HG02938 (cell line): ENCODE results near the gene CLIC6.

Experiments
- ATAC-seq: cut with Tn5 transposase; IDR thresholded peaks from one replicate; pipeline ENCODE4 v1.9.1; 2021; ENCODE audit warnings: mild to moderate bottlenecking, moderate library complexity; ENCODE audit not compliant: unreplicated experiment

The CLIC6 gene

GRCh38 chr21:34668803-34669148, at the start of gene CLIC6:
Gene CLIC6 (plus strand): TSS chr21:34668994. CDS start chr21:34669389, 395 bp downstream.
- no peak for ATAC-seq

DNA sequence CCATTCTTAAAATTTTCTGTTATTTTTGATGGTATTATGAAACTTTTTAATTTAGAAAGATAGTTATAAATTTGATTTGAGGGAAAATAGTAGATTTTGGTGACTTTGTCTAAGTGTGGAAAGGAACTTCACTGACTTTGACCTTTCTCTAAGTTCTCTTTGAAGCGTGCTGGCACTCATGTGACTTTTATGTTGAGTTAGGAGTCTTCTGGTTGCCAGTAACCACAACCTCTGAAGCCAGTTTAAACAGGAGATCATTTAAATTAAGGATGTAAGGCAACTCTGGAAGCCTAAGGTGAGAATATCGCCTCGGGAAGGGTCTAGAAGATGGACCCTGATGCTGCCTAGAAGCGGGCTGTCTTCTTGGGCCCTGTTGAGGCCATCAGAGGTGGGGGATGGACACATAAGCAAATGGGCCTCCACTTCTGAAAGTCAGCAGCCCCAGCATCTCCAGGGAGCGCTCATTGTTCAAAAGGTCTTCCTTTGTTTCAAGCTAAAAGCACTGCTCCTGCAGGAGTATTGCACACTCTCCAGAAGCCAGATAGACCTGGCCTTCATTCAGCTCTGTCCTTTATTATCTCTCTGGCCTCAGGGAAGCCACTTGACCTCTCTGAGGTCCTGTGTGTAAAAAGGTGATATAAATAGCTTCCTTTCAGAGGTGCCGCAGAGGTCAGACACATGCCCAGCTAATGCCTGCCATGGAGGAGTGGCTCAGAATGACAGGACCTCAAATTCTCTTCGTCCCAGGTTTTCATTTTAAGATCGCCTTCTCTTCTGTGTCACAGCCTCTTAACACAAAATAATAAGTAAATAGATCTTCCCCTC, 48.7 kb upstream of the CLIC6 start:
- no peak for ATAC-seq

GRCh38 chr21:34621434-34622350, 47.1 kb upstream of the CLIC6 start:
- no peak for ATAC-seq

- ATAC-seq: no peak
These were observed 45.3 kb upstream of the CLIC6 start for GRCh38 chr21:34623516-34623915.

GRCh38 chr21:34625030-34625593, 43.7 kb upstream of the CLIC6 start:
- ATAC-seq: no peak

GRCh38 chr21:34626131-34626530, 42.7 kb upstream of the CLIC6 start:
- no peak for ATAC-seq

DNA sequence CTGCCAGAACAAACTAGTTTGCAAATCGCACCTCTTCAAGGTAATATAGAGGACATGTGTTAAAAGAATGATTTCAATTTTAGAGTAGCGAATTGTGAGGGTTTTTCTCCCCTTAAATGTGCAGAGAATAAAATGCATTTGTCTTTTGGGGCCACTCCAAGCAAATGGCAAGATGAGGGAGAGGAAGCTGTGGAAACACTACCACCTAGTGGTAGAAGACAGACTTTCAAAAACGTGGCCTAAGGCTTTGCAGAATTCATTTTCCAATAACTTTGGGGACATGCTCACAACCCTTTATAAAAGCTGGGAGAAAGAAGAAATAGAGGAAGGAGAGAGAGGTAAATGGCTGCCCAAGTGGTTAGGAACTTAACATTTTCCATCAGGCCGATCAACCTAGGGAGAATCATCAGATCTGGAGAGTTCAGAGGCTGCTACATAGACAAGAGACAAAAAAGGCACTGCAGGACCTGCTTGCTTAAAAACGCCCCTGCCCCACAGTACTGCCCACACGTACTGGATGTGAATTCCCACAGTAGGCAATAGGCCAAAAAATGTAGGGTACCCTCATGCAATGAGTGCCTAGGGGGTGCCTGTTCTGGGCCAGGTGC, 38.2 kb upstream of the CLIC6 start:
- ATAC-seq: no peak

- ATAC-seq: no peak
These were observed 36.3 kb upstream of the CLIC6 start for GRCh38 chr21:34632498-34632897.

- no peak for ATAC-seq
These were observed 33.5 kb upstream of the CLIC6 start for GRCh38 chr21:34635307-34635706.

- no peak for ATAC-seq
These were observed 31.8 kb upstream of the CLIC6 start for GRCh38 chr21:34636961-34637360.

DNA sequence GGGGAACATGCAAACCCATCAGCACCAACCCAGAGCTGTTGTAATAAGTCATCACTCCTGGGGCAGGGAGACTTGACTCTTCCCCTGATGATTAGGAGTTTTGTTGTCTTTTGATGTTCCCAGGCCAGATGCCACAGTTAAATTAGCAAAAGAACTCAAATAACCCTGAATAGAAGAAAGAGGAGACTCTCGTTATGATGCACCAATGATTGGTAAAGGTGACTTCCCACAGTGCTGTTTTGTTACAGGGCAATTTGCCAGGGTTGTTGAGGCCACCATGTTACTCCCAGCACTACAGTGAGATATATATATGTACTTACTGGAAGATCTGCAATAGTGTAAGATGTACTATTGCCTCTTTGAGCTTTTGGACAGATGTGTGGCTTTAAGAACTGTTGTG, 29.5 kb upstream of the CLIC6 start:
- no peak for ATAC-seq

DNA sequence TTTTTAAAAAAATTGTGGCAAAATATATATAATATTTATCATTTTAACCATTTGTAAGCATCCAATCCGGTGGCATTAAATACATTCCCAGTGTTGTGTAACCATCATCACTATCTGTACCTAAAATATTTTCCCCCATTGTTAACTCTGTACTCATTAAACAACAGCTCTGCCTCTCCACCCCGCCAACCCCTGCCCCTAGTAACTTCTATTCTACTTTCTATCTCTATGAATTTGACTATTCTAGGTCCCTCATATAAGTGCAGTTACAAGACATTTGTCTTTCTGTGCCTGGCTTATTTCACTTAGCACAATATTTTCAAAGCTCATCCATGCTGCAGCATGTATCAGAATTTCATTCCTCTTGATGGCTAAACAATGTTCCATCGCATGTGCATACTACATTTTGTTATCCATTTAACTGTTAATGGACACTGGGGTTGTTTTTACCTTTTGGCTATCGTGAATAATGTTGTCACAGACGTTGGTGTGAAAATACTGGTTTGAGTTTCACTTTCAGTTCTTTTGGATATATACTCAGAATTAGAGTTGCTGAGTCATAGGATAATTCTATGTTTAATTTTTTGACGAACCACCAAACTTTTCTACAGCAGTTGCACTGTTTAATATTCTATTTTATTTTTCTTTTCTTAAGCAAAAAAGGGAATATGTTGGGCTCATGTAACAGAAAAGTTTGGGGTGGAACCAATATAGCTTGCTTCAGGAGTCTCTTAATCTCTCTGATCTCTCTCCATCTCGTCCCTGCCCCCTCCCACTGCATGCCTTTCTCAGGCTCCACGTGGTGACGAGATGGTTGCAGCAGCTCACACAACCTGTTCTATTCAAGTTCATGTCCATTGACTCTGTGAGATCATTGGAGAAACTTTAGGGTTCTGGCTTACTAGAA, 28.7 kb upstream of the CLIC6 start:
- peak; percentile 41 for ATAC-seq

DNA sequence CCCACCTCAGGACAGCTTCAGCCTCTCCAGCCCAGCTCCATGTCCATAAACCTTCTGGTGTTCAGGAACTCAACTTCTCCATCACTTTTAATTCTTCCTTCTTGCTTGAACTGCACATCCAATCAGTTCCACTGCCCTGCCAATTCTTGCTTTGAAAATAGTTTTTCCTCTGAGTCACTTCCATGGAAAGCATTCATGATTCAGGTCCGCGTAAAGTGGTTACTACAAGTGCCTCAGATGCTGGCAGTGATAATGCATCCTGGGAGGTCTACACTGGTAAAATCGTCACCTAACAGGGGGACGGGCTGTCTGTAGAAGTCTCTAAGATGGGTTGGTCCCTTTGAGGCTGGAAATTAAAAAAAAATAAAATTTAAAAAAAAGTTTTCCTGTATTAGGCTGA, 27.9 kb upstream of the CLIC6 start:
- ATAC-seq: no peak

- ATAC-seq: peak; percentile 46
These were observed 26.4 kb upstream of the CLIC6 start for GRCh38 chr21:34642211-34643075.

DNA sequence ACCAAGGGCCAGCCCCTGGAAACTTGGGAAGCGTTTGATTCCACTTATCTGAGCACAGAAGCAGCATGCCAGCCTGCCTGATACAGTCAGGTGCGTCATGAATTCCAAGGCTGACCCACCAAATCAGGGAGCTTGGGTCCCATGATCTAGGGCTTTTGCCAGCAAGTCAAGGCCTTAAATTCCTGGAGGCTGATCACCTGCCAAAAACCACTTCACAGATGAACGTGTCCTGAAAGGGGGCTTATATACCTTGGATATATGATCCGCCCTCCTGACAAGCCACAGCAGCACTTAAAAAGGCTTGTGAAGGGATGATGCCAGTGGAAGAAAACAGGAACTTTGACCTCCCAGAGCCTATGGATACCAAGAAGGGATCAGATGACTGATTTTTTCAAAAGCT, 24.0 kb upstream of the CLIC6 start:
- no peak for ATAC-seq

DNA sequence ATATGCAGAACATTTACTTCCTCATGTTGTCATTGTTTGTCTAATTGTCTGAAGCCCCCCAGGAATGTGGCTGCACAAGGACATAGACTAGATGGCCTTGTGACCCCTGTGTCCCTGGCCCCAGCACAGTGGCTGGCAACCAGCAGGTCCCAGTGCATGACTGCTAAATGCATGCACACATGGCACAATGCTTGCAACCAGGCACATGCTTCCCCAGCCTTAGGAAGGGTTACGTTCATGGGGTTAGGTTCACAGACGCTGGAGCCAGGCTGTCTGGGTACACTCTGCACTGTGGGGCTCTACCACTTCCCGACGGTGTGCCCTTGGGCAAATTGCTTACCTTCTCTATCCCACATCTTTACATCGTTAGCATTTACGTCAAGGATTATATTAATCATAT, 21.2 kb upstream of the CLIC6 start:
- no peak for ATAC-seq

- ATAC-seq: no peak
These were observed 20.0 kb upstream of the CLIC6 start for GRCh38 chr21:34648739-34649297.

GRCh38 chr21:34649400-34649799, 19.4 kb upstream of the CLIC6 start:
- no peak for ATAC-seq

DNA sequence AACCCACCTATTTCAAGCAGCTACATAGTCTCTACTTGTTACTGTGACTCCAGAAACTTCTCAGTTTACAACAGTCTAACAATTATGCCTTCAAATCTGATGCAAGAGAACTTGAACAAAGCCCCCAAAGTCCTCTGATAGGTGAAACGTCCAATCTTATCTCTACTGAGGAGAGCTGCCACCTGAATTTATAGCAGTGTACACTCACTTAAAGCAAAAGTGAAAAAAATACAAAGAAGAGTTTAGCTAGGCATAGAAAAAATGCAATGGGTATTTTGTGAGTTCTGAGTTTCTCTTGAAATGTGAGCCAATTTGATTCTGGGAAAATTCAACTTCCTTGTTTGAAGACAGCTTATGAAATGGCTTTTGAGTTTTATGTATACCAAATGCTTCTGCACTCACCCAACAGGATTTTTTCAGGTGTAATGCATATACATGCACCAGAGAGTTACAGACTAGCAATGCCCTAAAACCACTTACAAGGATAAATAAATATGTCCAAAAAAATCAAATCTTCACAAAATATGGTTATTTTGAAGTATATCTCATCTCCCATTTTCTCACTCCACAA, 17.8 kb upstream of the CLIC6 start:
- ATAC-seq: no peak
